Tibial nerve (tissue), 3 donors: ENCODE results near the gene METTL25B.

Experiments
- POLR2A ChIP-seq, 2 donors: fragments of 450-650 bp; IDR thresholded peaks; one replicate each; pipeline ENCODE4 v1.6.1; 2017; ENCODE audit warnings: antibody characterized with exemption in 2 of 2, mild to moderate bottlenecking in 2 of 2, moderate library complexity in 2 of 2
- TF ChIP-seq, protein P1 (sequence below), 5 experiments: fragments of 200-600 bp in 3 of 5; fragments of 450-650 bp in 2 of 5; sonication (generic) in 3 of 5; IDR thresholded peaks; one replicate each; pipeline ENCODE4 v1.5.1; 2016 to 2019; ENCODE audit warnings: antibody characterized with exemption in 5 of 5, mild to moderate bottlenecking in 3 of 5, moderate library complexity in 2 of 5

DNA sequence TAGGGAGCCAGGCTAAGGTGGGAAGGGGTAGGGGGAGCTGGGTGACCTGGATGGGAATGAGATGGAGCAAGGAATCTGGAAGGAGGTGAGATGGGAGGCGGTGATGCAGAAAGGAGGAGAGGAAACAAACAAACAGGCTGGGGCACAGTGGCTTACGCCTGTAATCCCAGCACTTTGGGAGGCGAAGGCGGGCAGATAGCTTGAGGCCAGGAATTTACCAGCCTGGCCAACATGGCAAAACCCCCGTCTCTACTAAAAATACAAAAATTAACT, 33.6 kb upstream of the METTL25B start:
- TF ChIP-seq, protein P1, sequence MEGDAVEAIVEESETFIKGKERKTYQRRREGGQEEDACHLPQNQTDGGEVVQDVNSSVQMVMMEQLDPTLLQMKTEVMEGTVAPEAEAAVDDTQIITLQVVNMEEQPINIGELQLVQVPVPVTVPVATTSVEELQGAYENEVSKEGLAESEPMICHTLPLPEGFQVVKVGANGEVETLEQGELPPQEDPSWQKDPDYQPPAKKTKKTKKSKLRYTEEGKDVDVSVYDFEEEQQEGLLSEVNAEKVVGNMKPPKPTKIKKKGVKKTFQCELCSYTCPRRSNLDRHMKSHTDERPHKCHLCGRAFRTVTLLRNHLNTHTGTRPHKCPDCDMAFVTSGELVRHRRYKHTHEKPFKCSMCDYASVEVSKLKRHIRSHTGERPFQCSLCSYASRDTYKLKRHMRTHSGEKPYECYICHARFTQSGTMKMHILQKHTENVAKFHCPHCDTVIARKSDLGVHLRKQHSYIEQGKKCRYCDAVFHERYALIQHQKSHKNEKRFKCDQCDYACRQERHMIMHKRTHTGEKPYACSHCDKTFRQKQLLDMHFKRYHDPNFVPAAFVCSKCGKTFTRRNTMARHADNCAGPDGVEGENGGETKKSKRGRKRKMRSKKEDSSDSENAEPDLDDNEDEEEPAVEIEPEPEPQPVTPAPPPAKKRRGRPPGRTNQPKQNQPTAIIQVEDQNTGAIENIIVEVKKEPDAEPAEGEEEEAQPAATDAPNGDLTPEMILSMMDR (IDR thresholded peaks at IDR 0.05): no peak
- TF ChIP-seq POLR2A (IDR thresholded peaks at IDR 0.05): no peak
